HL-60 (cell line): ENCODE results near the gene PALLD.

Source experiments
- DNase-seq, 2 experiments: peaks; one replicate each; pipeline ENCODE4 v3.0.0-alpha.2; 2010 to 2020; ENCODE audit warnings: low read depth in 1 of 2, low spot score in 1 of 2
- H3K27ac ChIP-seq: fragments of 250-450 bp; sonication (Bioruptor Pico); replicated peaks from 2 replicates; pipeline ENCODE4 v1.5.1; 2020; ENCODE audit warnings: mild to moderate bottlenecking, moderate library complexity
- H3K27me3 ChIP-seq: fragments of 250-450 bp; sonication (Bioruptor Pico); 2 replicates; pipeline ENCODE4 v1.5.1; 2021; ENCODE audit warnings: mild to moderate bottlenecking, moderate library complexity; ENCODE audit not compliant: insufficient read depth, poor library complexity, severe bottlenecking
- H3K4me3 ChIP-seq: replicated peaks from 2 replicates; pipeline ENCODE4 v1.5.1; 2011; ENCODE audit warnings: mild to moderate bottlenecking, control low read depth, low read length; ENCODE audit not compliant: insufficient read depth
- CTCF ChIP-seq: IDR thresholded peaks from one replicate; pipeline ENCODE4 v1.5.1; 2011; ENCODE audit warnings: low read length, control low read depth, inconsistent platforms; ENCODE audit not compliant: insufficient read depth
- GABPA ChIP-seq: IDR thresholded peaks from 2 replicates; pipeline ENCODE4 v1.6.1; 2012; ENCODE audit warnings: low read depth
- POLR2AphosphoS5 ChIP-seq: IDR thresholded peaks from 2 replicates; pipeline ENCODE4 v1.6.1; 2012; ENCODE audit warnings: low read depth
- REST ChIP-seq: IDR thresholded peaks from 2 replicates; pipeline ENCODE4 v1.6.1; 2012; ENCODE audit warnings: low read depth; ENCODE audit not compliant: insufficient replicate concordance
- SPI1 ChIP-seq: IDR thresholded peaks from 2 replicates; pipeline ENCODE4 v1.6.1; 2012; ENCODE audit warnings: low read depth, mild to moderate bottlenecking, borderline replicate concordance

The PALLD gene

GRCh38 chr4:168839758-168840391, 343.0 kb downstream of the PALLD start:
- TF ChIP-seq POLR2AphosphoS5: no peak
- TF ChIP-seq CTCF: no peak
- TF ChIP-seq SPI1: no peak
- no peak for DNase-seq
- H3K27me3 ChIP-seq: peaks cover 14% of the 10 kb centered on the region
- H3K27ac ChIP-seq: no peak overlapping the region
- H3K4me3 ChIP-seq: no peak overlapping the region

GRCh38 chr4:168840392-168840763, 343.5 kb downstream of the PALLD start:
- Histone ChIP-seq H3K27me3 (peaks cover 9% of the 10 kb centered on the region), H3K4me3 (no peak overlapping the region), H3K27ac (no peak overlapping the region)
- no peak for DNase-seq
- TF ChIP-seq CTCF (no peak), REST (no peak), GABPA (no peak), SPI1 (no peak), POLR2AphosphoS5 (no peak)

- Histone ChIP-seq H3K27ac (no peak overlapping the region), H3K27me3 (peaks cover 2% of the 10 kb centered on the region), H3K4me3 (no peak overlapping the region)
- TF ChIP-seq GABPA (no peak), SPI1 (no peak), REST (no peak), CTCF (no peak), POLR2AphosphoS5 (no peak)
- DNase-seq: no peak
These were observed 344.3 kb downstream of the PALLD start for GRCh38 chr4:168841000-168841671.
